ENCODE results near the gene FBXL19.

FBXL19 gene

DNA sequence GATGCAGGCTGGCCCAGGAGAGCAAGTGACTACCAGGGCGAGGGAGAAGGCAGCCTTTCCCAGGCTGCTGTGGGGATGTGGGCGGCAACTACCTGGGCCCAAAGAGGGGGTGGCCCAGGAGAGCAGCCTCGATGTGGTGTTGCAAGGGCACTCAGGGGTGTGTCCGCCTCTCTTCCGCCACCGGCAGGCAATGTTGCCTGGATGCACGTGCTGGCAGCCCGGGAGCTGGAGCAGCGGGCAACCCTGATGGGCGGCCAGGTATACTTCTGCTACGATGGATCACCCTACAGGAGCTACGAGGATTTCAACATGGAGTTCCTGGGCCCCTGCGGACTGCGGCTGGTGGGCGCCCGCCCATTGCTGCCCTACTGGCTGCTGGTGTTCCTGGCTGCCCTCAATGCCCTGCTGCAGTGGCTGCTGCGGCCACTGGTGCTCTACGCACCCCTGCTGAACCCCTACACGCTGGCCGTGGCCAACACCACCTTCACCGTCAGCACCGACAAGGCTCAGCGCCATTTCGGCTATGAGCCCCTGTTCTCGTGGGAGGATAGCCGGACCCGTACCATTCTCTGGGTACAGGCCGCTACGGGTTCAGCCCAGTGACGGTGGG is 64.3 kb downstream of the FBXL19 start:
- Histone ChIP-seq H3K4me1 (ENCODE audit: insufficient read depth, low read length) (peaks cover 8% of the 10 kb centered on the region), H3K9me3 (ENCODE audit: low read length) (no peaks in the 10 kb centered on the region), H3K36me3 (ENCODE audit: insufficient read depth, low read length) (peaks cover 20% of the 10 kb centered on the region), H2AFZ (ENCODE audit: low read depth, low read length) (no peak overlapping the region), H3K4me3 (ENCODE audit: low read length) (no peak overlapping the region), H3K27me3 (ENCODE audit: insufficient read depth, low read length) (no peaks in the 10 kb centered on the region)

DNA sequence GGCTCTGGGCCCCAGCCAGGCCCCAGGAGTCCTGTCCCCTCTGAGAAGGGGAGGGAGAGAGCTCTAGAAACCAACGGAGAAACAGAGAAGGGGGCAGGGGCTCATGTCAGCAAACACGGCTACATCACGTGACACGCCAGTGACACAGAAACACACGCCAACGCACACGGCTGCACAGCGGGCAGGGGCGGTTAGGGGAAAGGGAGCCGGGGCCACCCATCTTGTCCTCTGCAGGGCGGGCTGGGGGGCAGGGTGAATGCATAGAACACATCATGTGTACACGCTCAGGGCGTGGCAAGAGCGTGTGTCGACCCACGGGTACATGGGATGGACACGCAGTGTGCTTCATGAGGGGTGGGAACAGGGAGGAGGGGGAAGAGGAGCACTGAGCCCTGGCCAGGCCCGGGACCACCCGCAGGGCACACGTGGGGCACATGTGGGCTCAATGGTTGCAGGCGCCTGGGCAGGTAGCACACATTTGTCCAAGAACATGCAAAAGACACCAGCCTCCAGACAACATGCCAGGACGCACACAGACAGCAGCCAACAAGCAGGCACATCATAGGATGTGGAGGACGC is 66.2 kb downstream of the FBXL19 start:
- no peak overlapping the region for H2AFZ ChIP-seq (ENCODE audit: low read depth, low read length)
- H3K4me1 ChIP-seq (ENCODE audit: insufficient read depth, low read length): peaks cover 8% of the 10 kb centered on the region
- H3K9me3 ChIP-seq (ENCODE audit: low read length): no peaks in the 10 kb centered on the region
- peaks cover 5% of the 10 kb centered on the region for H3K36me3 ChIP-seq (ENCODE audit: insufficient read depth, low read length)
- no peaks in the 10 kb centered on the region for H3K27me3 ChIP-seq (ENCODE audit: insufficient read depth, low read length)
- H3K4me3 ChIP-seq (ENCODE audit: low read length): no peak overlapping the region

DNA sequence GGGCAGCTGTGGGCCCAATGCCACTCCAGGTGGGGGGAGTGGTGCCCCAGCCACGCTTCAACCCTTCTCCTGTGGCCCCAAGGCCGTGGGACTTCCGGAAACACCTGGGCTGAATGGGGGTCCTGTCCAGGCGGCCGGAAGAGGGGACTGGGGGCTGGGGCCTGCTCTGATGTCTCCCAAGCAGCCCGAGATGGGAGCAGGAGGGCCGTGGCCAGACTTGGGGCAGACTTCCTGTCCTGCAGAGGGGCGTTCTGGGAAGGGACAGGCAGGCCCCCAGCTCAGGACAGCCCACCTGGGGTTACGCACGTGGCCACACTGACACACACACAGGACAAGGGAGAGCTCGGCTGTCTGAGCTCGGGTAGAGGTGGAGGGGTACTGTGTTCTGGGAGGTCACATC is 66.7 kb downstream of the FBXL19 start:
- Histone ChIP-seq H3K4me1 (ENCODE audit: insufficient read depth, low read length) (peaks cover 4% of the 10 kb centered on the region), H3K36me3 (ENCODE audit: insufficient read depth, low read length) (peaks cover 2% of the 10 kb centered on the region), H2AFZ (ENCODE audit: low read depth, low read length) (no peak overlapping the region), H3K9me3 (ENCODE audit: low read length) (no peaks in the 10 kb centered on the region), H3K27me3 (ENCODE audit: insufficient read depth, low read length) (no peaks in the 10 kb centered on the region), H3K4me3 (ENCODE audit: low read length) (no peak overlapping the region)

DNA sequence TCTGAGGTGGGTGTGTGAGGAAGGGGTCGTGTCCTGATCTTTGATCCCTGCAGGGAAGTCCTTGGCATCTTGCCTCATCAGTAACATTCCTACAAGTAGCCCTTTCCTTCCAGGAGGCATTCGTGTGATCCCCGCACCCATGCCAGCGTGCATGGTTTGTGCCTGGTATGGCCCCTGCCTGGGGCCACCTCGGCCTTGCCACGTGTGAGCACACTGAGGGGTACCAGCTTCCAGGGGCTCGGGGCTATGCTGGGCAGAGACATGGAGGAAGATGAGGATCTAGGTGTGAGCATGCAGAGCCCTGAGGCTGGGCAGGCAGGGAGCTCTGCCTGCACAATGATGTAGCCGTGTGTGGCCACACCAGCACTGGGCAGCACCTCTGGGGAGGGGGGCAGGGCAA is 67.7 kb downstream of the FBXL19 start:
- Histone ChIP-seq H2AFZ (ENCODE audit: low read depth, low read length) (no peak overlapping the region), H3K36me3 (ENCODE audit: insufficient read depth, low read length) (peaks cover 2% of the 10 kb centered on the region), H3K27me3 (ENCODE audit: insufficient read depth, low read length) (no peaks in the 10 kb centered on the region), H3K9me3 (ENCODE audit: low read length) (no peaks in the 10 kb centered on the region), H3K4me3 (ENCODE audit: low read length) (no peak overlapping the region), H3K4me1 (ENCODE audit: insufficient read depth, low read length) (no peaks in the 10 kb centered on the region)

DNA sequence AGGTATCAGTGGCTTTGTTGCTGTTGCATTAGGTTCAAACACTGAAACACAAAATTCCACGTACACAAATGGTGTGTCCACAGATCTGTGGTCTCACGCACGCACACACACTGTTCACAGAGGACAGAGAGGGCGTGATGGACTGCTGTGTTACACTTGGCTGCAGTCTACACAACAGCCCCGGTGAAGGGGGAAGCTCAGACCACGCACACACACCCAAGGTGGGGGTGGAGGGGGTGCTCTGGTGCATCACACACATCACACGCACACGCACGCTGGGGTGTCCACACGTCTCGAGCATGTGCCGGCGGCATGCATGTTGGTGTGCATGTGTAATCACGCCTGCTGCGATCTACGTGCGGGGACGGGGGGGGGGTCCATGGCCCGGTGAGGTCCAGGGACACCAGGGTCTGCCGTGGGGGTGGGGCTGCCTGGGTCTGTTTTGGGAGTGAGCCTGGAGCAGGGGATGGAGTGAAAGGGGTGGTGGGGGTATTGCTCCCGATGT is 69.0 kb downstream of the FBXL19 start:
- Histone ChIP-seq H3K4me3 (ENCODE audit: low read length) (no peak overlapping the region), H3K27me3 (ENCODE audit: insufficient read depth, low read length) (no peaks in the 10 kb centered on the region), H2AFZ (ENCODE audit: low read depth, low read length) (no peak overlapping the region), H3K9me3 (ENCODE audit: low read length) (peaks cover under 1% of the 10 kb centered on the region), H3K4me1 (ENCODE audit: insufficient read depth, low read length) (no peaks in the 10 kb centered on the region), H3K36me3 (ENCODE audit: insufficient read depth, low read length) (peaks cover 2% of the 10 kb centered on the region)

DNA sequence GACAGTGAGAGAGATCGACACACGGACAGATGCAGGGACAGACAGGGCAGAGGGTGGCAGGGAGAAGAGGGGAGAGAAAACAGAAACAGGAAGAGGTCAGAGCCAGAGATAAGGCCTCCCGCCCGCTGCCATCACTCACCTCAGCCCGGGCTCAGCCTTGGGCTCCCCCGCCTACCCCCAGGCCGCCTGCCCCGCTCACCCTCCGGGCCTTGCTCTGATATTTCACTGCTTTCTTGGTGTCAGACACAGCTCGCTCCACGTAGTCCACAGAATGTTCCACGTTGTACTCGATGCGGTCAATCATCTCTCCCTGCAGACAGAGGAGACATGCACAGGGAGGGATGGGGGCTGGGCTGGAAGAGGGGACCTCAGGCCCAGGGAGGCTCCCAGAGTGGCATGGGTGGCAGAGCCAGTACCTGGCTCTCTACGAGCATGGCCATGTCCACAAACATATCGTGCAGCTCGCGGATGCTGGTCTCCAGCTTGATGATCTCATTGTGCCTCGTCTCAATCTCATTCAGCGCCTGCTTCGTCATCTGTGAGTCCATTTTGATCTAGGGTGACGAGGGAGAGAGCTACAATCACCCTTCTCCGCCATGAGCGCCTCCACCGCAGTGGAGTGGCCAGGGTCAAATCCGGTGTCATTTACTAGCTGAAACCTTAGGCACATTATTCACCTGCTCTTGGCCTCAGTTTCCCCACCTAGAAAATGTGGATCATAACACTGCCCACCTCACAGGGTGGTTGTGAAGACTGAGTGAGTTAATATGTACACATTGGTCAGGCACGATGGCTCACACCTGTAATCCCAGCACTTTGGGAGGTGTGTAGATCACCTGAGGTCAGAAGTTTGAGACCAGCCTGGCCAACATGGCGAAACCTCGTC is 69.8 kb downstream of the FBXL19 start:
- H3K4me1 ChIP-seq (ENCODE audit: insufficient read depth, low read length): no peaks in the 10 kb centered on the region
- peaks cover 2% of the 10 kb centered on the region for H3K36me3 ChIP-seq (ENCODE audit: insufficient read depth, low read length)
- no peak overlapping the region for H3K4me3 ChIP-seq (ENCODE audit: low read length)
- peaks cover 5% of the 10 kb centered on the region for H3K9me3 ChIP-seq (ENCODE audit: low read length)
- no peak overlapping the region for H2AFZ ChIP-seq (ENCODE audit: low read depth, low read length)
- H3K27me3 ChIP-seq (ENCODE audit: insufficient read depth, low read length): no peaks in the 10 kb centered on the region

DNA sequence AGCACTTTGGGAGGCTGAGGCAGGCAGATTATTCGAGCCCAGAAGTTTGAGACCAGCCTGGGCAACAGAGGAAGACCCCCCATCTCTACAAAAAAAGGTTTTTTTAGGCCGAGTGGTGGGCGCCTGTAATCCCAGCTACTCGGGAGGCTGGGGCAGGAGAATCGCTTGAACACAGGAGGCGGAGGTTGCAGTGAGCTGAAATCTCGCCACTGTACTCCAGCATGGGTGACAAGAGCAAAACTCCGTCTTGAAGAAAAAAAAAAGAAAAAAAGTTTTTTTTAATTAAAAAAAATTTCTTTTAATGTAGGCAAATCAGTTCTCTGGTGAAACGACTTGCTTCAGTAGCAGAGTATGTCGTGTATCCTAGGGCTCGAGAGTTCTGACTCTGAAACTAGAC is 72.6 kb downstream of the FBXL19 start:
- Histone ChIP-seq H2AFZ (ENCODE audit: low read depth, low read length) (no peak overlapping the region), H3K36me3 (ENCODE audit: insufficient read depth, low read length) (peaks cover 2% of the 10 kb centered on the region), H3K9me3 (ENCODE audit: low read length) (peaks cover 5% of the 10 kb centered on the region), H3K4me1 (ENCODE audit: insufficient read depth, low read length) (no peaks in the 10 kb centered on the region), H3K4me3 (ENCODE audit: low read length) (no peak overlapping the region), H3K27me3 (ENCODE audit: insufficient read depth, low read length) (no peaks in the 10 kb centered on the region)

DNA sequence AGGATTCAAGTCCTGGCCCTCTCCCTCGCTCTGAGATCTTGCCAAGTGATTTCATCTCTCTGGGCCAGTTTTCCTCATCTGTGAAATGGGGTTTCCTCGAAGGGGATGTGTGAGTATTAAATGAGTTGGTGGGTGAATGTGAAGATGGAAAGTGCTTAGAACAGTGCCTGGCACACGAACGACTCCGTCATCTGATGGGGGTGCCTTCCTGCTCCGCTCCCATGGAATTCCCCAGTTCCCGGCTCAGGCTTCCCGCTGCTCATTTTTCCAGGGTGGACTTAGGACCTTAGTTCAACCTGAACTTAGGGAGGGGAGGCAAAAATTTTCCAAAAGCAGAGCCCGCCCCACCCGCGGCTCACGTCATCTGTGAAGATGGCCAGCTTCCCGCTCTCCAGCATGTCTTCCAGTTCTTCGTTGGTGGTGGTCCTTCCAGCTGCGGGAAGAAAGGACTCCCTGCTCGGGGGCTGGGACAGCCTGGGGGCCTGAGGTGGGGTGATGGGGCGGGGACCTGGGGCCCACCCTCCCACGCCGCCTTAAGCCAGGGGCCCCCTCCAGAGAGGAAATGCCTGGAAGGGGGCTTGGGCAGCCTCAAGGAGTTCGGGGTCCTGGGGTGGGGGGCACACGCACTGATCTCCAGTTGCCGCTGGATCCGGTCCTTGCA is 73.1 kb downstream of the FBXL19 start:
- H3K27me3 ChIP-seq (ENCODE audit: insufficient read depth, low read length): no peaks in the 10 kb centered on the region
- H3K36me3 ChIP-seq (ENCODE audit: insufficient read depth, low read length): peaks cover 2% of the 10 kb centered on the region
- peaks cover 5% of the 10 kb centered on the region for H3K9me3 ChIP-seq (ENCODE audit: low read length)
- H2AFZ ChIP-seq (ENCODE audit: low read depth, low read length): no peak overlapping the region
- H3K4me3 ChIP-seq (ENCODE audit: low read length): no peak overlapping the region
- H3K4me1 ChIP-seq (ENCODE audit: insufficient read depth, low read length): no peaks in the 10 kb centered on the region

DNA sequence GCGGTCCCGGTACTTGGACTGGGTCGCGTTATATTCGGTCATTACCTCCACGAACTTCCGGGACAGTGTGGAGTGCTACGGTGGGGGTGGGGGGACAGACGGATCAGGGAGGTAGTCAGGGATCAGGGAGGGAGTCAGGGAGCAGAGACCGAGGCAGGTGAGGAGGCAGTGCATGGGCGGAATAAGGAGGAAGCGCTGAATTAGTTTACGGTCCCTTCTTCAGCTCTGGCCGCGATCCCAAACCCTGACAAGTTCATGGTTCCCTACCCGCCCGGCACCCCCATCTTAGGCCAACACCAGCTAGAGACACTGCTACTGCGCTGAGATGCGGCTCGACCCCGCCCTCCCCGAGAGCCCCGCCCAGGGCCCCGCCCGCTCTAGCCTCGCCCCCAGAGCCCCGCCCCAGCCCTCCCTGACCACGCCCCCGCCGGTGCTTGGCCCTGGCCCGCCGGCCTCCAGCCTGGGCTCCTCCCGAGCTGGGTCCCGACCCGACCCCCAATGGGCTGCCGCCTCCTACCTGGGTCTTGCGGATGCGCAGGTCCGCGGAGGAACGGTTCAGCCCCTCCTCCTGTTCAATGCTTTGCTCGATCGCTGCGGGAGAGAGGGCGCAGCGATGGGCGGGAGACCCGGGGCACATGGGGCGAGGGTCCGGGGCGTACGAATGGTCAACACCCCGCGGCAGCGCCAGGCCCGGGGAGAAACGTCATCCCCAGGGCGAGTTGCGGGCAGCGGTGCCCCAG is 73.8 kb downstream of the FBXL19 start:
- Histone ChIP-seq H3K4me3 (ENCODE audit: low read length) (no peak overlapping the region), H2AFZ (ENCODE audit: low read depth, low read length) (no peak overlapping the region), H3K36me3 (ENCODE audit: insufficient read depth, low read length) (no peaks in the 10 kb centered on the region), H3K9me3 (ENCODE audit: low read length) (peaks cover 5% of the 10 kb centered on the region), H3K27me3 (ENCODE audit: insufficient read depth, low read length) (no peaks in the 10 kb centered on the region), H3K4me1 (ENCODE audit: insufficient read depth, low read length) (peaks cover 2% of the 10 kb centered on the region)

DNA sequence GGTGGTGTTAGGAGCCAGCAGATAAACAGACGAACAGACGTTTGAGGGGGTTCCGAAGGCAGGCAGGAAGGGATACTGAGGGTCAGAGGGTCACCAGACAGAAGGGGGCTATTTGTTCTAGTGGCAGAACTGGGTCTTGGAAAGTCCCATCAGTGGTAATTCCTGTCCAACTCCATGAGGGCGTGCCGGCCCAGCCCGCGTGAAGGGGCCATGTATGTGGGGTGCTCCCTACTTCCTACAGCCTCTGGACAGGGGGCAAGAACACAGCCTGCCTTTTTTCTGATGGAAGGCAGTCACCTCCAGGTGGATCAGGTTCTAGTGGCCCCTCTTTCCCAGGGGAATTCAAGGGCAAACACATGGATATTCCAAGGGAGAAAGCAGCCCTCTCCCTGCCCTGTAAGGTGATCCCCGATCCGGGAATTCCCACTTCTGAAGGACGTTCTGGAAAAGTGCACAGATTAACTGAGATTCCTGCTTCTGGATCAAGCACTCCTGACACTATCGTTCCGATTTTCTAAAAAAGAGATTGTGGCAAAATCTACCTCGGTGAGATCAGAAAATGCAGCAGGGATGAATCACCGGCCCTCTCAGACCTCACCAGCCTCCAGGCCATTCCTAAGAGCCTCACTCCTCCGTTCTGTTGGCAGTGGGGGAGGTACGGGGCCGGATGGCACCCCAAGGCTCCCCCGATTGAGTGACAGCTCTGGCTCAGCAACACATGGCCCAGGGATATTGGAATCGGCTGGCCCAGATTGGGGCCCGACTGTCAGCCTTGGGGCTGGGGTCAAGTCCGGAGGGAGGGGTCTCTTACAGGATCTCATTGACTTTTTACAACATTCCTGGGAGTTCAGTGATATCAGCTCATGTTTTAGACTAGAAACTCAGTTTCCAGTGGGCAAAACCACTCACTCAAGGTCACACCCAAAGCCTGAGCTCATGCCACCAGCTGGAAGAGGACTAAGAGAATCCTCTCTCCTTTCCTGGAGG is 74.6 kb downstream of the FBXL19 start:
- H2AFZ ChIP-seq (ENCODE audit: low read depth, low read length): no peak overlapping the region
- H3K27me3 ChIP-seq (ENCODE audit: insufficient read depth, low read length): no peaks in the 10 kb centered on the region
- H3K4me1 ChIP-seq (ENCODE audit: insufficient read depth, low read length): peaks cover 5% of the 10 kb centered on the region
- no peak overlapping the region for H3K4me3 ChIP-seq (ENCODE audit: low read length)
- no peaks in the 10 kb centered on the region for H3K36me3 ChIP-seq (ENCODE audit: insufficient read depth, low read length)
- H3K9me3 ChIP-seq (ENCODE audit: low read length): peaks cover 5% of the 10 kb centered on the region

Data from neuron (in vitro differentiated cells).